HEK293T (cell line): ENCODE results near the gene INAVA.

Experiments
- FOXM1 ChIP-seq: fragments of 450-650 bp; IDR thresholded peaks from 2 replicates; pipeline ENCODE4 v1.6.1; 2017; ENCODE audit warnings: mild to moderate bottlenecking, borderline replicate concordance
- SP1 ChIP-seq: fragments of 450-650 bp; IDR thresholded peaks from 2 replicates; pipeline ENCODE4 v1.6.1; 2017

DNA sequence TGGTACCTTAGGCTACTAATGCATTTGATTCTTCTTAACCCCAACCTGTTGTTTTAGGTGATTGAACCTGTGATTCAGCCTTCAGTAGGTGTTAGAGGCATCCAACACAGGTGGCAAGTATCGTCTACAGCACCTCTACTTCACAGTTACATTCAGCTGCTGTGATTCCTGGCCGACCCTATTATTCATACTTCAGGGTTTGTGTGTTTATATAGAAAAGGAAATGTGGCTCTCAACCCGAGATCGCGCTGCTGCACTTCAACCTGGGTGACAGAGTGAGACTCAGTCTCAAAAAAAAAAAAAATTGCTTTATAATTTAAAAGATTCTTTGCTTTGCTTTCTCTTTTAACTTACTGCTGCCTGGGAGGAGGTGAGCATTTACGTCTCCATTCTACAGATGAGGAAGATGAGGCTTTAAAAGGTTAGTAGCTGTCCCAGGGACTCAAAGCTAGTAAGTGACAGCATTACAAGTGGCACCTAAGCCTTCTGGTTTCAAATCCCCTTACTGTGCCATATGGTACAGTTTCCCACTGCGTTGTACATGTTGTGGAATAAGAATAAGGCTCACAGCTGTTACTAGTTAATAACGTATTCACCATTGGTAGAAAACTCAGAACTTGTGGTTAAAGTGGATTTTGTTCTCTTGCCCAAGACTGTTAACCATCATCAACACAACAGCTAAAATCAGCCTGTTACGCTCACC lies 31.8 kb upstream of the INAVA start:
- TF ChIP-seq SP1 (no peak), FOXM1 (no peak)
